Measurements from ENCODE around the gene TMTC4.
A peak's percentile ranks its signal among the peaks of the same experiment; 100 is the strongest.

- TF ChIP-seq POLR2A (IDR thresholded peaks at IDR 0.05) (no peak), CTCF (IDR thresholded peaks at IDR 0.05) (peak in 2 of 3 experiments; percentile 38 to 41), POLR2AphosphoS5 (IDR thresholded peaks at IDR 0.05; ENCODE audit: insufficient read depth in 1 of 2, low read depth in 1 of 2) (no peak)
Measured at GRCh38 chr13:100588331-100589177, 86.0 kb downstream of the TMTC4 start, which contains the start of gene GGACT.

Measured in vagina (tissue), 2 donors.